Breast epithelium (tissue), 4 donors: ENCODE measurements around the gene VPS13A. TPM values are rescaled to one million over a fixed set of nuclear protein-coding genes. Genes with fewer than 3 reads are reported as not detected.
A peak's percentile ranks its signal among the peaks of the same experiment; 100 is the strongest.

Experiments used
- DNase-seq, 2 donors: peaks; one replicate each; pipeline ENCODE4 v3.0.0-alpha.2; 2019; ENCODE audit warnings: low spot score in 2 of 2
- H3K27ac ChIP-seq, 2 donors: fragments of 200-600 bp; sonication (generic) in 1 of 2; one replicate each; pipeline ENCODE4 v1.5.1; 2016 to 2019; ENCODE audit warnings: mild to moderate bottlenecking in 1 of 2
- H3K27me3 ChIP-seq, 2 donors: fragments of 200-600 bp; sonication (generic) in 1 of 2; one replicate each; pipeline versions ENCODE4 v1.5.1 to v1.6.0; 2017 to 2019; ENCODE audit warnings: control low read depth in 1 of 2, mild to moderate bottlenecking in 1 of 2
- H3K36me3 ChIP-seq: fragments of 200-600 bp; one replicate; pipeline ENCODE4 v1.5.1; 2019
- H3K4me1 ChIP-seq, 2 donors: fragments of 200-600 bp; sonication (generic); one replicate each; pipeline ENCODE4 v1.5.1; 2016 to 2019; ENCODE audit warnings: control low read depth in 1 of 2
- H3K4me3 ChIP-seq, 3 donors: fragments of 200-600 bp; sonication (generic); 1 replicate in 2 of 3; 2 replicates in 1 of 3; pipeline ENCODE4 v1.5.1; 2016 to 2019; ENCODE audit warnings: mild to moderate bottlenecking in 3 of 3, moderate library complexity in 2 of 3
- H3K9me3 ChIP-seq, 2 donors: fragments of 200-600 bp; sonication (generic) in 1 of 2; one replicate each; pipeline ENCODE4 v1.5.1; 2016 to 2019; ENCODE audit warnings: control low read depth in 1 of 2
- CTCF ChIP-seq, 3 donors: fragments of 450-650 bp; IDR thresholded peaks; one replicate each; pipeline ENCODE4 v1.5.1; 2016 to 2017; ENCODE audit warnings: antibody characterized with exemption in 3 of 3, mild to moderate bottlenecking in 3 of 3, moderate library complexity in 3 of 3
- POLR2A ChIP-seq: fragments of 450-650 bp; IDR thresholded peaks from one replicate; pipeline ENCODE4 v1.6.1; 2016; ENCODE audit warnings: antibody characterized with exemption, mild to moderate bottlenecking, moderate library complexity
- POLR2AphosphoS5 ChIP-seq, 3 donors: sonication (generic); formaldehyde crosslinking; IDR thresholded peaks; one replicate each; pipeline ENCODE4 v1.6.1; 2017; ENCODE audit warnings: antibody characterized with exemption in 3 of 3
- intact Hi-C: fragments of 100-400 bp; cut with DNase I; formaldehyde crosslinking; loops from one replicate; pipeline ENCODE4 v1.15.1; 2023; ENCODE audit warnings: low total_unique reads
- total RNA-seq, 3 donors: library from RNA; depleted of rRNA; stranded (reverse); fragments of >200 nt; gene quantifications; one replicate each; pipeline ENCODE4 v1.1.0, GENCODE V29; 2016

The VPS13A gene
- total RNA-seq = 10 to 100 TPM; 26.7 to 62.2 (median 50.5) TPM

GRCh38 chr9:77177143-77177893, at the start of gene VPS13A:
TSS of gene VPS13A (plus strand) at chr9:77177534. CDS start at chr9:77177705, 171 bp downstream.
- Histone ChIP-seq H3K36me3 (no peaks in the 10 kb centered on the region), H3K27me3 (no peaks in the 10 kb centered on the region), H3K4me1 (no peaks in the 10 kb centered on the region), H3K27ac (peak within 1 kb of the TSS; percentile 86 to 88), H3K9me3 (no peaks in the 10 kb centered on the region), H3K4me3 (peak within 1 kb of the TSS; percentile 62 to 79 (median 75))
- intact Hi-C loops = no loop called here
- TF ChIP-seq POLR2AphosphoS5 (IDR thresholded peaks at IDR 0.05) (peak; percentile 44 to 72 (median 64)), POLR2A (no peak), CTCF (IDR thresholded peaks at IDR 0.05) (no peak)
- peak; percentile 86 to 88 for DNase-seq

GRCh38 chr9:77128125-77128789, 49.1 kb upstream of the VPS13A start:
- Histone ChIP-seq H3K4me1 (no peaks in the 10 kb centered on the region), H3K27me3 (peaks cover 0 to 5% of the 10 kb centered on the region in 2 donors), H3K9me3 (no peaks in the 10 kb centered on the region), H3K36me3 (no peaks in the 10 kb centered on the region), H3K27ac (no peak overlapping the region), H3K4me3 (no peak overlapping the region)
- intact Hi-C loops = no loop called here
- DNase-seq = no peak
- TF ChIP-seq POLR2AphosphoS5 (IDR thresholded peaks at IDR 0.05) (no peak), POLR2A (no peak), CTCF (IDR thresholded peaks at IDR 0.05) (no peak)

GRCh38 chr9:77131399-77131798, 45.9 kb upstream of the VPS13A start:
- peaks cover 0 to 5% of the 10 kb centered on the region in 2 donors for H3K27me3 ChIP-seq
- no peak overlapping the region for H3K27ac ChIP-seq
- no peak for DNase-seq
- no peaks in the 10 kb centered on the region for H3K4me1 ChIP-seq
- no peaks in the 10 kb centered on the region for H3K9me3 ChIP-seq
- intact Hi-C loops = no loop called here
- TF ChIP-seq POLR2AphosphoS5 (IDR thresholded peaks at IDR 0.05) = no peak
- TF ChIP-seq POLR2A = no peak
- no peak for TF ChIP-seq CTCF (IDR thresholded peaks at IDR 0.05)
- H3K36me3 ChIP-seq = no peaks in the 10 kb centered on the region
- no peak overlapping the region for H3K4me3 ChIP-seq

GRCh38 chr9:77133011-77133410, 44.3 kb upstream of the VPS13A start:
- intact Hi-C loops = no loop called here
- Histone ChIP-seq H3K36me3 (no peaks in the 10 kb centered on the region), H3K4me3 (no peak overlapping the region), H3K4me1 (no peaks in the 10 kb centered on the region), H3K27me3 (no peaks in the 10 kb centered on the region), H3K27ac (no peak overlapping the region), H3K9me3 (no peaks in the 10 kb centered on the region)
- TF ChIP-seq POLR2A = no peak
- TF ChIP-seq POLR2AphosphoS5 (IDR thresholded peaks at IDR 0.05) = no peak
- no peak for TF ChIP-seq CTCF (IDR thresholded peaks at IDR 0.05)
- no peak for DNase-seq

- no peak overlapping the region for H3K4me3 ChIP-seq
- no peaks in the 10 kb centered on the region for H3K27me3 ChIP-seq
- H3K36me3 ChIP-seq = no peaks in the 10 kb centered on the region
- no peak for DNase-seq
- H3K9me3 ChIP-seq = no peaks in the 10 kb centered on the region
- no peaks in the 10 kb centered on the region for H3K4me1 ChIP-seq
- TF ChIP-seq POLR2AphosphoS5 (IDR thresholded peaks at IDR 0.05) = no peak
- no peak overlapping the region for H3K27ac ChIP-seq
- intact Hi-C loops = no loop called here
Observed at GRCh38 chr9:77142366-77142765, 35.0 kb upstream of the VPS13A start.
